ES-I3 (cell line): Measurements from ENCODE around the gene SLC22A23.

Experiments
- H3K36me3 ChIP-seq: 2 replicates; pipeline ENCODE4 v1.6.1; 2013; ENCODE audit warnings: mild to moderate bottlenecking, low read length, control low read depth, moderate library complexity; ENCODE audit not compliant: insufficient read depth
- H3K4me1 ChIP-seq: 2 replicates; pipeline ENCODE4 v1.6.1; 2013; ENCODE audit warnings: mild to moderate bottlenecking, control low read depth, low read length; ENCODE audit not compliant: insufficient read depth
- H3K9ac ChIP-seq: 2 replicates; pipeline ENCODE4 v1.6.1; 2013; ENCODE audit warnings: low read depth, mild to moderate bottlenecking, low read length, moderate library complexity
- H3K9me3 ChIP-seq: 2 replicates; pipeline ENCODE4 v1.6.1; 2013; ENCODE audit warnings: mild to moderate bottlenecking, low read length, moderate library complexity; ENCODE audit not compliant: control insufficient read depth, insufficient read depth

Gene SLC22A23

DNA sequence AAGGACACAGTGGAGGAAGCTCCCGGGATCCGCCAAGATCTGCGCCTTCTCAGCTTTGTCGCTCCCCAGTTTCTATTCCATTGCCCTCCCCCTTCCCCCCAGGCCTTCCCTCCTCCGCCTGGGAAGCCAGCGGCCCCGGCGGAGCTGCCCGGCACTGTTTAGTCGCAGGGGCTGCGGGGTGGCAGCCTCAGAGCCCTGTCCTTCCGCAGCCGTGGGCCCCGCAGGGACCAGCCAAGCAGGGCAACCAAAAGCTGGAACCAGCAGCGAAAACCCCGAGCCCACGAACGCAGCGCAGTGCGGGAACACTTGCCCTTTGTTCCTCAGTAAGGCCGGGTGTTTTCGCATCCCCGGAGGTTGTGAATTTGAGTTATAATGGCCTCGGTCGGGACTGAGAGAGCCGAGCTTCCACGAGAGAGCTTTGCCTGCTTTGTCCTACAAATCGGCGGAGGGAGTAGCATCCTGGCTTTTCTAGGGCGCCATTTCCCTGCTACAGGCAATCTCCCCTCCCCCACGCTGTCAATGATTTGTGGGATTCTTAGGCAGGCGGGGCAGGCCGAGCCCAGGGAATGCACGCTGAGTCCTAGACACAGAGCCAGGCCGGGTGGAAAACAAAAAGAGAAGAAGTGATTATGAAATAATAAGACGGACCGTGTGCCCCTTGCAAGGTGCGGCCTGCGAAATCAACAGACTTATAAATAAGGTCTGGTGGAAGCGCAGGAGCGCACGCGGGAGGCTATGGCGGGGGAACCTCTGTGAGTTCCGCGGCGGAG, 225.4 kb downstream of the SLC22A23 start:
- Histone ChIP-seq H3K36me3 (no peaks in the 10 kb centered on the region), H3K4me1 (peaks cover 8% of the 10 kb centered on the region; the same call in 1 of the 2 replicates), H3K9me3 (no peaks in the 10 kb centered on the region), H3K9ac (peak overlapping the region; percentile 63)

GRCh38 chr6:3230900-3231246, 226.0 kb downstream of the SLC22A23 start:
- H3K4me1 ChIP-seq, result peaks cover 4% of the 10 kb centered on the region; the same call in 1 of the 2 replicates
- peak overlapping the region; percentile 63; the same call in 1 of the 2 replicates for H3K9ac ChIP-seq
- peaks cover 1% of the 10 kb centered on the region; the same call in 1 of the 2 replicates for H3K36me3 ChIP-seq

DNA sequence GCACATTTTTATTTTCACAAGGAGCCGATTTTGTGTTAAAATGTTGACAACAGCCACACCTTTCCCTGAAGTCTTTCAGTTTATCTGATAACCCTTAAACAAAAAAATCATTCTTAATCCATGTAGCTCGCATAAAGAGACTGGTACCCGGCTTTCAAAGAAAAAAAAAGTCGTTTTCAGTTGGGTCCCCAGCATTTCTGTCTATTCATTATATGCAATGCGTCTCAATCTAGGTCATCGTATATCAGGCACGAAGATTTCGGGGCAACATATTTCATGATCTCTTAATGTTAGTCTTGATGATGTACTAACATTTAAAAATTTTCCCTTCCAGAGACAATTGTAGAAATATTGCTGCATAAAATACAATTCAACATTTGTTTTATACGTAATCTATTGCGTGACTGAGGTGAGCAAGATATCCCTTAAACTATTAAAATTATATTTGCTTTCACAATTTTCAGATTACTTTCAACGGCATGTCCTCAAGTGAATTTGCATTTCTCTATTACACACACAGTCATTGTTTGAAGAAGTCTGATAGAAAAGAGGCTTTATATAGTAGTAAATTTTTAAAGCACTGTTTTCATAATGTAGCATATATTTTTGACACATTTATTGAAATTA, 226.5 kb downstream of the SLC22A23 start:
- Histone ChIP-seq H3K36me3 (peaks cover 3% of the 10 kb centered on the region; the same call in 1 of the 2 replicates), H3K4me1 (peaks cover 3% of the 10 kb centered on the region; the same call in 1 of the 2 replicates), H3K9ac (peak overlapping the region; percentile 63; the same call in 1 of the 2 replicates), H3K9me3 (no peaks in the 10 kb centered on the region)

More at GRCh38 chr6:3230900-3231246, 226.0 kb downstream of the SLC22A23 start:
- H3K9me3 ChIP-seq, result no peaks in the 10 kb centered on the region

DNA sequence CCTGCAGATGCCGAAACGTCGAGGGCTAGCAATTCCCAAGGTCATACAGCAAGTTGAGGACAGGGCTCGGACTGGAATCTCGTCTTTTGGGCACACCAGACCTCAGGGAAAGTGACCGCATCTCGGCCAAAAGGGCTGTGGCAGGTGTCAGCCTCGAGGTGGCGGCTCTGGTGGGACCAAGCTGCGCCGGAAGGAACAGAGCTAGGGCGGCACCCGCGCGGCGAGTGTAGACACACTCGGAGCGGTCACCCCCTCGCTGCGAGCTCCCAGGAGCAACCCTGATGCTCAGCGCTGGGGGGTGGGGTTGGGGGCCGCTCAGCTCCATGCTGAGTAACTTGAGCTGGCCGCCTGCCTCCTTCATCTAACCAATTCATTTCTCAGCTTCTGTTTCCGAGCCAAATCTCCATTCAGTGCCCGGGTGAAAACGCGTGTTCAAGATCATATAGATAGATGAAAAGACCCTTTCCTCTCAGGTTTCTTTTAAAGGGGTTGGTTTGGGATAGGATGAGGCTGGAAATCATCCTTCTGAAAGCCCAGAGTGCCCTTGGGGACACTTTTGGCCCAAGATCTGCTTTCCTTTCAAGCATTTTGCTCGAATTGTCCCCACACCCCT, 227.2 kb downstream of the SLC22A23 start:
- Histone ChIP-seq H3K4me1 (peaks cover 3% of the 10 kb centered on the region; the same call in 1 of the 2 replicates), H3K9ac (peak overlapping the region; percentile 36; the same call in 1 of the 2 replicates), H3K36me3 (peaks cover 3% of the 10 kb centered on the region; the same call in 1 of the 2 replicates), H3K9me3 (no peaks in the 10 kb centered on the region)

GRCh38 chr6:3228771-3229565, 227.9 kb downstream of the SLC22A23 start:
- Histone ChIP-seq H3K9ac (peak overlapping the region; percentile 36), H3K36me3 (peaks cover 3% of the 10 kb centered on the region; the same call in 1 of the 2 replicates), H3K9me3 (no peaks in the 10 kb centered on the region), H3K4me1 (peaks cover 3% of the 10 kb centered on the region; the same call in 1 of the 2 replicates)

- Histone ChIP-seq H3K9ac (peak overlapping the region; percentile 81), H3K36me3 (peaks cover 3% of the 10 kb centered on the region; the same call in 1 of the 2 replicates), H3K9me3 (no peaks in the 10 kb centered on the region), H3K4me1 (peaks cover 3% of the 10 kb centered on the region; the same call in 1 of the 2 replicates)
Observed at GRCh38 chr6:3228046-3228671, 228.7 kb downstream of the SLC22A23 start.

DNA sequence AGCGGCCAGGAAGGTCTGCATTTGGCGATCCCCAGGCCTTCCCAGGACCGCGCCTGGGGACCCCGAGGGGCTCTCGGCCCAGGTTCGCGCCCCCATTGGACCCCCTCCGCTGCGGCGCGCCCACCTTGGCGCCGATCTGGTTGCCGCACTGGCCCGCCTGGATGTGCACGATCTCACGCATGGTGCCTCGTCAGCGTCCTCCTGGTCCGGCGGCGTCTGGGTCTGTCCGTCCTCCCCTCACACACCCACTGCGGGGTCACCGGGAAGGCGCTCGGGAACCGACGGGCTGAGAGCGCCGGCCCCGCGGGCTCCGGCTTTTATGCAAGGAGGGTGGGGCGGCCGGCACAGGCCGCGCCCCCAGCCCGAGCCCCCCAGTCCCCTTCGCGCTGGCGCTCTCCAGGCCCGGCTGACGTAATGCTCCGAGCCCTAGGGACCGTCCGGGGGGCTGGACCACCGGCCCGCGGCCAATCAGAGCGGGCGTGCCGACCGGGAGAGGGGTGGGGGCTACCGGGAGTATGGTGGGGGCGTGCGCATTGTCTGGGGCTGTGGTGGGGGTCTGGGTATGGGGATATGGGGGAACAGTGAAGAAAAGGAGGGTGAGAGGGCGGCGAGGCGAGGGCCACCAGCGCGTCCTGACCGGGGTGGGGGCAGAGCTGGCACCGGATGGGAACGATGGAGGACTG, 229.3 kb downstream of the SLC22A23 start, which contains the start of gene TUBB2B:
TSS of gene TUBB2B (minus strand) at position 291 of the 683 bp plus-strand sequence. CDS start at position 181, 110 bp downstream.
- Histone ChIP-seq H3K4me1 (peaks cover 3% of the 10 kb centered on the region; the same call in 1 of the 2 replicates), H3K9ac (peak within 1 kb of the TSS; percentile 81), H3K36me3 (peaks cover 3% of the 10 kb centered on the region; the same call in 1 of the 2 replicates), H3K9me3 (no peaks in the 10 kb centered on the region)

DNA sequence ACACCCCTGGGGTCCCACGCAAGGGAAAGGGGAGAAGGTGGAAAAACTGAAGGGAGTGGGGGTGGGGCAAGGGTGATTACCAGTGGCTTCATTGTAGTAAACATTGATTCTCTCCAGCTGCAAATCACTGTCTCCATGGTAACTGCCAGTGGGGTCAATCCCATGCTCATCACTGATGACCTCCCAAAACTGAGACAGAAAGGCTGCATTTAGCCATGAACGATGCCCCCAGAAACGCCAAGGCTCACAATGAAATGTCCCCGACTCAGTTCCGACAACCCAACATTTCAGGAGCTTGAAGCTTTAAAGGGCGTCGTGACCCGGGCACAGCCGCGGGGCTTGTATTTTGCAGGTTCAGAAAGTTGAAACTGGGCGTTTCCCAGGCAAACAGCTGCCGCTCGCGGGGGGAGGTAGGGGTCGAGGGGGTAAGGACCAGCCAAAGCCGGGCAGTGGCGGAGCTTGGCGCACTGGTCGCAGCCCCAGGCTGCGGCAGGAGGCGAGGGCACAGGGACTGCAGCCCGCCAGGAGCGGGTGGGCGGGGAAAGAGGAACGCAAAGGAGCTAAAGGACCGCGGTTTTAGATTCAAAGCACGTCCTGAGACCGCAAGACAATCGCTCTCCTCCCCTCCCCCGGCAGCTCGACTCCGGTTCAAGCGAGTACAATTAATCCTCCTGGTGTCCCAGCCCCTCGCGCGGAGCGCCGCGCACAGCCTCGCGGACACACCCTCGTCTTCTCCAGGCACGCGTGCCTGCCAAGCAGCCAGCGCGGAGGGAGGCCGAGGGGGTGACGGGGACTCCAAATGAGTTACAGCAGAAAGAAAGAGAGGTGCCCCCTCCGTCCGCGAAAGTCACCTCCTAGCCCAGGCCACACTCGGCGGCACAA, 230.1 kb downstream of the SLC22A23 start:
- Histone ChIP-seq H3K9ac (peak overlapping the region; percentile 81), H3K9me3 (no peaks in the 10 kb centered on the region), H3K4me1 (peaks cover 3% of the 10 kb centered on the region; the same call in 1 of the 2 replicates), H3K36me3 (peaks cover 3% of the 10 kb centered on the region; the same call in 1 of the 2 replicates)

GRCh38 chr6:3226042-3226441, 230.8 kb downstream of the SLC22A23 start:
- no peaks in the 10 kb centered on the region for H3K9me3 ChIP-seq
- peaks cover 3% of the 10 kb centered on the region; the same call in 1 of the 2 replicates for H3K4me1 ChIP-seq
- H3K36me3 ChIP-seq, result peaks cover 3% of the 10 kb centered on the region; the same call in 1 of the 2 replicates
- peak overlapping the region; percentile 81 for H3K9ac ChIP-seq

- no peak overlapping the region for H3K9ac ChIP-seq
- no peaks in the 10 kb centered on the region for H3K4me1 ChIP-seq
- H3K9me3 ChIP-seq, result no peaks in the 10 kb centered on the region
Observed at GRCh38 chr6:3222506-3223038, 234.3 kb downstream of the SLC22A23 start.

GRCh38 chr6:3221578-3221977, 235.3 kb downstream of the SLC22A23 start:
- Histone ChIP-seq H3K9ac (no peak overlapping the region), H3K36me3 (peaks cover 3% of the 10 kb centered on the region; the same call in 1 of the 2 replicates), H3K9me3 (no peaks in the 10 kb centered on the region), H3K4me1 (no peaks in the 10 kb centered on the region)

More at GRCh38 chr6:3222506-3223038, 234.3 kb downstream of the SLC22A23 start:
- peaks cover 3% of the 10 kb centered on the region; the same call in 1 of the 2 replicates for H3K36me3 ChIP-seq

GRCh38 chr6:3220366-3220765, 236.5 kb downstream of the SLC22A23 start:
- no peak overlapping the region for H3K9ac ChIP-seq
- H3K4me1 ChIP-seq, result no peaks in the 10 kb centered on the region
- H3K9me3 ChIP-seq, result no peaks in the 10 kb centered on the region
- no peaks in the 10 kb centered on the region; the same call in 1 of the 2 replicates for H3K36me3 ChIP-seq
